Fibroblast of lung (primary cell): ENCODE results near the gene TBK1.

Source experiments
- EZH2 ChIP-seq: IDR thresholded peaks from 2 replicates; pipeline ENCODE4 v1.5.1; 2012; ENCODE audit warnings: low read length, control low read depth, mild to moderate bottlenecking; ENCODE audit errors: missing control alignments
- TF ChIP-seq, protein P1 (sequence below), 2 donors: IDR thresholded peaks in 1 of 2; conservative IDR thresholded peaks in 1 of 2; 1 replicate in 1 of 2; 2 replicates in 1 of 2; pipeline ENCODE4 v1.5.1; 2011 to 2012; ENCODE audit warnings: low read length in 2 of 2, control low read depth in 1 of 2, inconsistent platforms in 1 of 2, low read depth in 1 of 2, mild to moderate bottlenecking in 1 of 2

DNA sequence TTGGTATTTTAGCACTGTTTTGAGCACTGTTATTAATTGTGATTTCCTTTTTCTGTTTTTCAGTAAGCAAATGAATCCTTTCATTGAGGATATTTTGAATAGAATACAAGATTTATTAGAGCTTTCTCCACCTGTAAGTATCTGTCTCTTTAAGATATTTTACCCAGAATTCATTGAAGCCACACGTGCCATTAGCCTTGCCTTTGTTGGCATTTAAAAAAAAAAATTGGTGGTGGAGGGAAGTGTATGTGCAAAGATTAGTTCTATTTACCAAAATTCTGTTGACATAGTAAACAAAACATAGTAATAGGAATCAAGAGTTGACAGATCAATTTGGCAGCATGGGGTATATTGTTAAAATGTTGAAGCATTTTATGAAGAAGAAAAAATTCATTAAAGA lies 23.9 kb upstream of the TBK1 start:
- TF ChIP-seq, protein P1, sequence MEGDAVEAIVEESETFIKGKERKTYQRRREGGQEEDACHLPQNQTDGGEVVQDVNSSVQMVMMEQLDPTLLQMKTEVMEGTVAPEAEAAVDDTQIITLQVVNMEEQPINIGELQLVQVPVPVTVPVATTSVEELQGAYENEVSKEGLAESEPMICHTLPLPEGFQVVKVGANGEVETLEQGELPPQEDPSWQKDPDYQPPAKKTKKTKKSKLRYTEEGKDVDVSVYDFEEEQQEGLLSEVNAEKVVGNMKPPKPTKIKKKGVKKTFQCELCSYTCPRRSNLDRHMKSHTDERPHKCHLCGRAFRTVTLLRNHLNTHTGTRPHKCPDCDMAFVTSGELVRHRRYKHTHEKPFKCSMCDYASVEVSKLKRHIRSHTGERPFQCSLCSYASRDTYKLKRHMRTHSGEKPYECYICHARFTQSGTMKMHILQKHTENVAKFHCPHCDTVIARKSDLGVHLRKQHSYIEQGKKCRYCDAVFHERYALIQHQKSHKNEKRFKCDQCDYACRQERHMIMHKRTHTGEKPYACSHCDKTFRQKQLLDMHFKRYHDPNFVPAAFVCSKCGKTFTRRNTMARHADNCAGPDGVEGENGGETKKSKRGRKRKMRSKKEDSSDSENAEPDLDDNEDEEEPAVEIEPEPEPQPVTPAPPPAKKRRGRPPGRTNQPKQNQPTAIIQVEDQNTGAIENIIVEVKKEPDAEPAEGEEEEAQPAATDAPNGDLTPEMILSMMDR (conservative IDR thresholded peaks at IDR 0.05 in 1 of 2, IDR thresholded peaks at IDR 0.05 in 1 of 2; ENCODE audit: low read depth in 1 of 2, low read length in 2 of 2), result no peak
- TF ChIP-seq EZH2, result no peak
